Hepatocyte (in vitro differentiated cells): ENCODE data around the gene LILRA2. TPM values are rescaled to one million over a fixed set of nuclear protein-coding genes. Genes with fewer than 3 reads are reported as not detected.

ENCODE experiments used
- DNase-seq: peaks from one replicate; pipeline ENCODE4 v3.0.0-alpha.2; 2016; ENCODE audit warnings: low spot score
- H2AFZ ChIP-seq: fragments of 200-600 bp; sonication (generic); 2 replicates; pipeline ENCODE4 v1.6.0; 2016; ENCODE audit warnings: antibody characterized with exemption, mild to moderate bottlenecking
- H3K27ac ChIP-seq: fragments of 200-600 bp; sonication (generic); 2 replicates; pipeline ENCODE4 v1.5.1; 2016; ENCODE audit warnings: mild to moderate bottlenecking
- H3K27me3 ChIP-seq: fragments of 200-600 bp; sonication (generic); 2 replicates; pipeline ENCODE4 v1.6.1; 2016
- H3K36me3 ChIP-seq: fragments of 200-600 bp; sonication (generic); replicated peaks from 2 replicates; pipeline ENCODE4 v1.5.1; 2016; ENCODE audit warnings: low read depth; ENCODE audit not compliant: insufficient read depth
- H3K4me1 ChIP-seq: fragments of 200-600 bp; sonication (generic); 2 replicates; pipeline ENCODE4 v1.5.1; 2016; ENCODE audit warnings: mild to moderate bottlenecking, moderate library complexity; ENCODE audit not compliant: insufficient read depth
- H3K4me2 ChIP-seq: fragments of 200-600 bp; sonication (generic); 2 replicates; pipeline ENCODE4 v1.6.0; 2016
- H3K4me3 ChIP-seq: fragments of 200-600 bp; sonication (generic); 2 replicates; pipeline ENCODE4 v1.5.1; 2016; ENCODE audit warnings: mild to moderate bottlenecking
- H3K79me2 ChIP-seq: fragments of 200-600 bp; sonication (generic); 2 replicates; pipeline ENCODE4 v1.6.0; 2017; ENCODE audit warnings: mild to moderate bottlenecking
- H3K9me2 ChIP-seq: fragments of 200-600 bp; sonication (generic); replicated peaks from 2 replicates; pipeline ENCODE4 v1.6.0; 2017; ENCODE audit warnings: mild to moderate bottlenecking; ENCODE audit not compliant: insufficient read depth
- H3K9me3 ChIP-seq: fragments of 200-600 bp; sonication (generic); 2 replicates; pipeline ENCODE4 v1.5.1; 2016; ENCODE audit warnings: low read depth, mild to moderate bottlenecking
- H4K20me1 ChIP-seq: fragments of 200-600 bp; sonication (generic); 2 replicates; pipeline ENCODE4 v1.6.0; 2016; ENCODE audit warnings: mild to moderate bottlenecking; ENCODE audit not compliant: insufficient read depth, poor library complexity, severe bottlenecking
- EZH2 ChIP-seq: fragments of 200-600 bp; sonication (generic); IDR thresholded peaks from 2 replicates; pipeline ENCODE4 v1.6.1; 2016; ENCODE audit warnings: antibody characterized with exemption, mild to moderate bottlenecking, borderline replicate concordance
- EZH2phosphoT487 ChIP-seq: fragments of 200-600 bp; sonication (generic); IDR thresholded peaks from one replicate; pipeline ENCODE4 v1.6.1; 2018; ENCODE audit warnings: antibody characterized with exemption, mild to moderate bottlenecking, low read depth, moderate library complexity; ENCODE audit not compliant: unreplicated experiment, severe bottlenecking
- WGBS: methylation state at CpG from one replicate; pipeline ENCODE4 v1.1.6; 2016; ENCODE audit warnings: low lambda C conversion rate; ENCODE audit errors: missing lambda C conversion rate; 5-methylcytosine and 5-hydroxymethylcytosine counted together
- polyA plus RNA-seq: library from polyadenylated mRNA; unstranded; fragments of >200 nt; fragmentation: Nextera tagmentation; extraction: Ambion mirVana; gene quantifications from 2 replicates; pipeline ENCODE4 v1.2.1, GENCODE V29; 2016
- total RNA-seq: library from RNA; depleted of rRNA; stranded (reverse); fragments of >200 nt; gene quantifications from 2 replicates; pipeline ENCODE4 v1.2.3, GENCODE V29; 2014
- TF ChIP-seq, protein P1 (sequence below): fragments of 200-600 bp; sonication (generic); IDR thresholded peaks from 2 replicates; pipeline ENCODE4 v1.5.1; 2016; ENCODE audit warnings: antibody characterized with exemption, mild to moderate bottlenecking; ENCODE audit not compliant: poor library complexity

The LILRA2 gene
- total and polyA plus RNA-seq, 2 experiments from 2014 or later: not detected

DNA sequence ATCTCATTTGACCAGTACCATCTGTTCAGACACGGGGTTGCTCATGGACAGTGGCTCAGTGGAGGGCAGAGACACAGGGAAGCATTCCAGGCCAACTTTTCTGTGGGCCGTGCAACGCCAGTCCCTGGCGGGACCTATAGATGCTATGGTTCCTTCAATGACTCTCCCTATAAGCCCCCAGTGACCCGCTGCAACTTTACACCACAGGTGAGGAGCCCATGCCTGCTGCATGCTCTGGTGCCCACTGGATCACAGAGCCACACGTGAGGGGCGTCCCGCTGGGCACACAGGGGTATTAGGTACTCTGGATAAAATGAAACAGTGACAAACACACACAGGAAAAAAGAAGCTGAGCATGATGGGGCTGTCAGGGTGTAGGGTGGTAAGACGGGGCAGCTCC lies 36.6 kb upstream of the LILRA2 start:
- no peaks in the 10 kb centered on the region for H3K4me1 ChIP-seq
- no peaks in the 10 kb centered on the region for H3K79me2 ChIP-seq
- H3K36me3 ChIP-seq: no peaks in the 10 kb centered on the region
- no peak overlapping the region for H3K4me2 ChIP-seq
- H3K27me3 ChIP-seq: no peaks in the 10 kb centered on the region
- H4K20me1 ChIP-seq: no peaks in the 10 kb centered on the region
- DNase-seq: no peak
- no peaks in the 10 kb centered on the region for H3K9me3 ChIP-seq
- TF ChIP-seq EZH2phosphoT487 (no peak), EZH2 (no peak)
- TF ChIP-seq, protein P1, sequence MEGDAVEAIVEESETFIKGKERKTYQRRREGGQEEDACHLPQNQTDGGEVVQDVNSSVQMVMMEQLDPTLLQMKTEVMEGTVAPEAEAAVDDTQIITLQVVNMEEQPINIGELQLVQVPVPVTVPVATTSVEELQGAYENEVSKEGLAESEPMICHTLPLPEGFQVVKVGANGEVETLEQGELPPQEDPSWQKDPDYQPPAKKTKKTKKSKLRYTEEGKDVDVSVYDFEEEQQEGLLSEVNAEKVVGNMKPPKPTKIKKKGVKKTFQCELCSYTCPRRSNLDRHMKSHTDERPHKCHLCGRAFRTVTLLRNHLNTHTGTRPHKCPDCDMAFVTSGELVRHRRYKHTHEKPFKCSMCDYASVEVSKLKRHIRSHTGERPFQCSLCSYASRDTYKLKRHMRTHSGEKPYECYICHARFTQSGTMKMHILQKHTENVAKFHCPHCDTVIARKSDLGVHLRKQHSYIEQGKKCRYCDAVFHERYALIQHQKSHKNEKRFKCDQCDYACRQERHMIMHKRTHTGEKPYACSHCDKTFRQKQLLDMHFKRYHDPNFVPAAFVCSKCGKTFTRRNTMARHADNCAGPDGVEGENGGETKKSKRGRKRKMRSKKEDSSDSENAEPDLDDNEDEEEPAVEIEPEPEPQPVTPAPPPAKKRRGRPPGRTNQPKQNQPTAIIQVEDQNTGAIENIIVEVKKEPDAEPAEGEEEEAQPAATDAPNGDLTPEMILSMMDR: no peak
- 65% methylated on average over 9 of the region's 9 CpGs for WGBS
- no peak overlapping the region for H2AFZ ChIP-seq
- no peaks in the 10 kb centered on the region for H3K9me2 ChIP-seq
- H3K4me3 ChIP-seq: no peak overlapping the region
- no peak overlapping the region for H3K27ac ChIP-seq

- Histone ChIP-seq H3K27me3 (no peaks in the 10 kb centered on the region), H3K79me2 (no peaks in the 10 kb centered on the region), H3K36me3 (no peaks in the 10 kb centered on the region), H3K9me3 (no peaks in the 10 kb centered on the region), H3K27ac (no peak overlapping the region), H3K4me1 (no peaks in the 10 kb centered on the region), H4K20me1 (no peaks in the 10 kb centered on the region), H3K4me2 (no peak overlapping the region), H2AFZ (no peak overlapping the region), H3K4me3 (no peak overlapping the region), H3K9me2 (no peaks in the 10 kb centered on the region)
- 26% methylated on average over 2 of the region's 2 CpGs for WGBS
- no peak for DNase-seq
- TF ChIP-seq EZH2 (no peak), EZH2phosphoT487 (no peak)
- TF ChIP-seq, protein P1: no peak
Observed at GRCh38 chr19:54541712-54542111, 31.9 kb upstream of the LILRA2 start.

GRCh38 chr19:54548806-54549205 lies 24.8 kb upstream of the LILRA2 start:
- Histone ChIP-seq H3K4me2 (no peak overlapping the region), H3K36me3 (no peaks in the 10 kb centered on the region), H3K9me2 (no peaks in the 10 kb centered on the region), H3K4me3 (no peak overlapping the region), H3K4me1 (no peaks in the 10 kb centered on the region), H3K27me3 (no peaks in the 10 kb centered on the region), H3K27ac (no peak overlapping the region), H2AFZ (no peak overlapping the region), H4K20me1 (no peaks in the 10 kb centered on the region), H3K79me2 (no peaks in the 10 kb centered on the region), H3K9me3 (no peaks in the 10 kb centered on the region)
- TF ChIP-seq EZH2phosphoT487: no peak
- TF ChIP-seq, protein P1: no peak
- no peak for TF ChIP-seq EZH2
- no peak for DNase-seq
- 79% methylated on average over 16 of the region's 16 CpGs for WGBS

GRCh38 chr19:54549224-54549623 lies 24.4 kb upstream of the LILRA2 start:
- Histone ChIP-seq H3K27me3 (no peaks in the 10 kb centered on the region), H3K4me3 (no peak overlapping the region), H4K20me1 (no peaks in the 10 kb centered on the region), H2AFZ (no peak overlapping the region), H3K79me2 (no peaks in the 10 kb centered on the region), H3K9me3 (no peaks in the 10 kb centered on the region), H3K27ac (no peak overlapping the region), H3K36me3 (no peaks in the 10 kb centered on the region), H3K4me2 (no peak overlapping the region), H3K9me2 (no peaks in the 10 kb centered on the region), H3K4me1 (no peaks in the 10 kb centered on the region)
- no peak for DNase-seq
- 81% methylated on average over 14 of the region's 14 CpGs for WGBS
- TF ChIP-seq EZH2 (no peak), EZH2phosphoT487 (no peak)
- TF ChIP-seq, protein P1: no peak
